ENCODE measurements around the gene SYNE1. TPM values are rescaled to one million over a fixed set of nuclear protein-coding genes. Genes with fewer than 3 reads are reported as not detected.

The SYNE1 gene
- total RNA-seq, 1 donor from 2014 or later = 6.0 TPM

DNA sequence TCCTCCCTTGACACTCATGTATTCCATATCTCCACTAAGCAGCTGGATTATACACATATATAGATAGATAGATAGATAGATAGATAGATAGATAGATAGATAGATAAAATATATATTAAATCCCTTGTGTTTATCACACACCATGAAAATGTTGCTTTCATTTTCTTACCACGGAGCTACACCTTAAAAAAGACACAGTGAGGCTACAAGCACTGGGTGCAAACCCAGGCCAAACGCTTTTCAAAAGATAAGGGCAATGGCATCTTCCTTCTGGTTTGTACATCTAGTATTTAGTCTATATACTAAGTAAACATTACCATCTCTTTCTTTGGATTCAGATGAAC lies 452.6 kb downstream of the SYNE1 start:
- Mint-ChIP-seq H3K27ac (no peak overlapping the region), H3K36me3 (peaks cover 6% of the 10 kb centered on the region), H3K4me3 (no peak overlapping the region), H3K4me1 (no peaks in the 10 kb centered on the region), H3K9me3 (no peaks in the 10 kb centered on the region), H3K27me3 (ENCODE audit: insufficient read depth, low read depth) (peaks cover 2% of the 10 kb centered on the region)
- Histone ChIP-seq H3K4me3 (no peak overlapping the region), H3K36me3 (no peaks in the 10 kb centered on the region), H3K4me1 (no peaks in the 10 kb centered on the region), H3K27me3 (no peaks in the 10 kb centered on the region), H3K79me2 (ENCODE audit: low read depth) (no peaks in the 10 kb centered on the region), H4K20me1 (ENCODE audit: low read depth) (no peaks in the 10 kb centered on the region), H3K9me3 (ENCODE audit: low read depth) (no peaks in the 10 kb centered on the region), H3K9ac (no peak overlapping the region), H3K4me2 (no peak overlapping the region), H2AFZ (replicated peaks) (no peak overlapping the region), H3F3A (ENCODE audit: low read depth) (no peaks in the 10 kb centered on the region), H3K27ac (no peak overlapping the region)
- TF ChIP-seq, protein P1, sequence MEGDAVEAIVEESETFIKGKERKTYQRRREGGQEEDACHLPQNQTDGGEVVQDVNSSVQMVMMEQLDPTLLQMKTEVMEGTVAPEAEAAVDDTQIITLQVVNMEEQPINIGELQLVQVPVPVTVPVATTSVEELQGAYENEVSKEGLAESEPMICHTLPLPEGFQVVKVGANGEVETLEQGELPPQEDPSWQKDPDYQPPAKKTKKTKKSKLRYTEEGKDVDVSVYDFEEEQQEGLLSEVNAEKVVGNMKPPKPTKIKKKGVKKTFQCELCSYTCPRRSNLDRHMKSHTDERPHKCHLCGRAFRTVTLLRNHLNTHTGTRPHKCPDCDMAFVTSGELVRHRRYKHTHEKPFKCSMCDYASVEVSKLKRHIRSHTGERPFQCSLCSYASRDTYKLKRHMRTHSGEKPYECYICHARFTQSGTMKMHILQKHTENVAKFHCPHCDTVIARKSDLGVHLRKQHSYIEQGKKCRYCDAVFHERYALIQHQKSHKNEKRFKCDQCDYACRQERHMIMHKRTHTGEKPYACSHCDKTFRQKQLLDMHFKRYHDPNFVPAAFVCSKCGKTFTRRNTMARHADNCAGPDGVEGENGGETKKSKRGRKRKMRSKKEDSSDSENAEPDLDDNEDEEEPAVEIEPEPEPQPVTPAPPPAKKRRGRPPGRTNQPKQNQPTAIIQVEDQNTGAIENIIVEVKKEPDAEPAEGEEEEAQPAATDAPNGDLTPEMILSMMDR (IDR thresholded peaks at IDR 0.05) = no peak
- no peak for TF ChIP-seq EZH2 (IDR thresholded peaks at IDR 0.05)
- no peak for DNase-seq (ENCODE audit: low spot score)

DNA sequence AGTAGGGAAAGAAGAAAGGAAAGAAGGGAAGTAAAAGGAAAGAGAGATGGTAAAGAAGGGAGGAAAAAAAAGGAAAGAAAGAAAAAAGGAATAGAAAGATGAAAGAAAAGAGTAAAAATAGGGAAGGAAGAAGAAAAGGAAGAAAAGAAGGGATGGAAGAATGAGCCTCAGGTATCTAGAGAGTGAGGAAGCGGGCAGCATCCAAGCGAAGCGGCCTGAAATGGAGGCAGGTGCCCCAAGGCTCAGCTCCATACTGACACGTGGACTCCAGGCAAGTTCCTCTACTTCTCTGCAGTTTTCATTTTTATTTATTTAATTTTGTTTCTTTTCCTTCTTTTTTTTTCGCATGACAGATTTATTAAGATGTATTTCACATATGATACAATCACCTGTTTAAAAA lies 456.6 kb downstream of the SYNE1 start:
- Mint-ChIP-seq H3K36me3 (no peaks in the 10 kb centered on the region), H3K27me3 (ENCODE audit: insufficient read depth, low read depth) (peaks cover 2% of the 10 kb centered on the region), H3K4me1 (no peaks in the 10 kb centered on the region), H3K9me3 (no peaks in the 10 kb centered on the region), H3K27ac (no peak overlapping the region), H3K4me3 (no peak overlapping the region)
- Histone ChIP-seq H3K4me1 (no peaks in the 10 kb centered on the region), H3K27me3 (no peaks in the 10 kb centered on the region), H3K4me2 (no peak overlapping the region), H3K9me3 (ENCODE audit: low read depth) (no peaks in the 10 kb centered on the region), H4K20me1 (ENCODE audit: low read depth) (no peaks in the 10 kb centered on the region), H3K79me2 (ENCODE audit: low read depth) (no peaks in the 10 kb centered on the region), H2AFZ (replicated peaks) (no peak overlapping the region), H3K36me3 (no peaks in the 10 kb centered on the region), H3K27ac (no peak overlapping the region), H3K9ac (no peak overlapping the region), H3K4me3 (no peak overlapping the region), H3F3A (ENCODE audit: low read depth) (no peaks in the 10 kb centered on the region)
- no peak for DNase-seq (ENCODE audit: low spot score)
- no peak for TF ChIP-seq EZH2phosphoT487 (IDR thresholded peaks at IDR 0.05)
- TF ChIP-seq, protein P1 (IDR thresholded peaks at IDR 0.05) = no peak
- TF ChIP-seq EZH2 (IDR thresholded peaks at IDR 0.05) = no peak

GRCh38 chr6:152176268-152176667 lies 460.9 kb downstream of the SYNE1 start:
- Histone ChIP-seq H4K20me1 (ENCODE audit: low read depth) (no peaks in the 10 kb centered on the region), H3K9me3 (ENCODE audit: low read depth) (no peaks in the 10 kb centered on the region), H3F3A (ENCODE audit: low read depth) (no peaks in the 10 kb centered on the region), H3K79me2 (ENCODE audit: low read depth) (no peaks in the 10 kb centered on the region), H3K4me2 (no peak overlapping the region), H3K27me3 (no peaks in the 10 kb centered on the region), H2AFZ (replicated peaks) (no peak overlapping the region), H3K36me3 (no peaks in the 10 kb centered on the region), H3K9ac (no peak overlapping the region), H3K4me3 (no peak overlapping the region), H3K4me1 (no peaks in the 10 kb centered on the region), H3K27ac (no peak overlapping the region)
- DNase-seq (ENCODE audit: low spot score) = no peak
- no peaks in the 10 kb centered on the region for H3K9me3 Mint-ChIP-seq
- H3K27me3 Mint-ChIP-seq (ENCODE audit: insufficient read depth, low read depth) = no peaks in the 10 kb centered on the region
- TF ChIP-seq EZH2phosphoT487 (IDR thresholded peaks at IDR 0.05) (no peak), EZH2 (IDR thresholded peaks at IDR 0.05) (no peak)
- TF ChIP-seq, protein P1 (IDR thresholded peaks at IDR 0.05) = no peak
- peaks cover 3% of the 10 kb centered on the region for H3K4me1 Mint-ChIP-seq
- H3K27ac Mint-ChIP-seq = no peak overlapping the region
- H3K36me3 Mint-ChIP-seq = peaks cover 4% of the 10 kb centered on the region
- H3K4me3 Mint-ChIP-seq = no peak overlapping the region

GRCh38 chr6:152173957-152174356 lies 463.2 kb downstream of the SYNE1 start:
- H3K27ac Mint-ChIP-seq = no peak overlapping the region
- H3K4me2 ChIP-seq = no peak overlapping the region

More at GRCh38 chr6:152173957-152174356, 463.2 kb downstream of the SYNE1 start:
- H3K4me3 ChIP-seq = no peak overlapping the region
- peaks cover 5% of the 10 kb centered on the region for H3K36me3 Mint-ChIP-seq
- H3K9me3 Mint-ChIP-seq = no peaks in the 10 kb centered on the region
- H3K4me1 ChIP-seq = no peaks in the 10 kb centered on the region
- no peaks in the 10 kb centered on the region for H4K20me1 ChIP-seq (ENCODE audit: low read depth)
- no peak overlapping the region for H2AFZ ChIP-seq (replicated peaks)
- no peaks in the 10 kb centered on the region for H3K27me3 ChIP-seq
- H3K27ac ChIP-seq = no peak overlapping the region
- DNase-seq (ENCODE audit: low spot score) = no peak
- TF ChIP-seq EZH2 (IDR thresholded peaks at IDR 0.05) = no peak
- no peak for TF ChIP-seq EZH2phosphoT487 (IDR thresholded peaks at IDR 0.05)
- H3K9me3 ChIP-seq (ENCODE audit: low read depth) = no peaks in the 10 kb centered on the region
- no peaks in the 10 kb centered on the region for H3K27me3 Mint-ChIP-seq (ENCODE audit: insufficient read depth, low read depth)
- H3K79me2 ChIP-seq (ENCODE audit: low read depth) = no peaks in the 10 kb centered on the region
- H3K9ac ChIP-seq = no peak overlapping the region
- no peak overlapping the region for H3K4me3 Mint-ChIP-seq
- H3K36me3 ChIP-seq = no peaks in the 10 kb centered on the region
- H3K4me1 Mint-ChIP-seq = peaks cover 5% of the 10 kb centered on the region
- no peaks in the 10 kb centered on the region for H3F3A ChIP-seq (ENCODE audit: low read depth)

All from neural progenitor cell (in vitro differentiated cells).